Embryonic facial prominence (tissue), 1 donor: Measurements from ENCODE around the gene TBC1D8B.
"Not testable (repeated sequence)": the region's sequence is repeated elsewhere in the genome, so short reads cannot be mapped to it uniquely, and the experiment has no call there.

Experiments used
- DNase-seq: peaks from one replicate; pipeline ENCODE4 v3.0.0-alpha.2; 2016; ENCODE audit errors: extremely low spot score

Gene TBC1D8B

GRCh38 chrX:106802388-106803275, at the start of gene TBC1D8B:
TBC1D8B (plus strand) TSS chrX:106802673; CDS start chrX:106802854, 181 bp downstream.
- DNase-seq = peak; percentile 75

DNA sequence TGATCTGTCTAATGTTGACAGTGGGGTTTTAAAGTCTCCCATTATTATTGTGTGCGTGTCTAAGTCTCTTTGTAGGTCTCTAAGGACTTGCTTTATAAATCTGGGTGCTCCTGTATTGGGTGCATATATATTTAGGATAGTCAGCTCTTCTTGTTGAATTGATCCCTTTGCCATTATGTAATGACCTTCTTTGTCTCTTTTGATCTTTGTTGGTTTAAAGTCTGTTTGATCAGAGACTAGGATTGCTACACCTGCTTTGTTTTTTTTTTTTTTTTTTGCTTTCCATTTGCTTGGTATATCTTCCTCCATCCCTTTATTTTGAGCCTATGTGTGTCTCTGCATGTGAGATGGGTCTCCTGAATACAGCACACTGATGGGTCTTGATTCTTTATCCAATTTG, 33.2 kb upstream of the TBC1D8B start:
- DNase-seq = not testable (repeated sequence)

DNA sequence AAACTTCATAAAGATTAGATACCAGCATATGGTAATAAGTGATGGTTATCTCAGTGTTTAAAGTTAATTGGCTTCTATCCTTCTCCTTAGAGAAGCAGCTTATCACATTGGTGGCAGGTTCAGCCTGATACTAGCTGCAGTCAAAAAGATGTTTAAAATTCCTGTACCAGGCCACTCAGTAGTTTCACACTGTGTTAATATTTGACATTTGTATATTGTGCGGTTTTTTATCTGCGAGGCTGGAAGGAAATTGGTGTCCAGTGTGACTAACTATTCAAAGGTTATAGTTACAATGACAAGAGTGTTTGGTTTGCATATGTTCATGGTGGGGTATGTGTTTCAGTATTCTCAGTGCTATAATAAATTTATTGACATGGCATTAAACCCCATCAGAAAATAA, 27.5 kb upstream of the TBC1D8B start:
- no peak for DNase-seq

GRCh38 chrX:106780264-106780663, 22.2 kb upstream of the TBC1D8B start:
- DNase-seq = no peak

GRCh38 chrX:106780664-106781377, 21.7 kb upstream of the TBC1D8B start:
- no peak for DNase-seq

- DNase-seq = no peak
Measured at GRCh38 chrX:106783716-106784115, 18.8 kb upstream of the TBC1D8B start.

DNA sequence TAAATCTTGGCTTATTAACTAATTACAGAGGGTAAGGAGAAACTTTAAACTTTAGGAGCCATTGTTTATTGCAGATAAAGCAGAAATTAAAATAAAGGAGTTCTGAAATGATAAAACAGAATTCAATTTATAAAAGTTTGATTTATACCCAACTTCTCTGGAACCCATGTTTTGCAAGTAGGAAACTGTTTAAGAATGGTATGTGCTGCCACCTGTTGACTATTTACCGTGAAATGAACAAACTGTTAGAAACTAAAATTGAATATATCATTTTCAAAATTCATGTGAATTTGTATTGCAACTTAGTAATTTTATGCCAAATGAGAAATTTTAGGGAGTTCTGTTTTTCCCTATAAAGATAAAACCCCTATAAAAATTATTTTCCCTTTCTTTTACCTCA, 11.0 kb upstream of the TBC1D8B start:
- DNase-seq = no peak

DNA sequence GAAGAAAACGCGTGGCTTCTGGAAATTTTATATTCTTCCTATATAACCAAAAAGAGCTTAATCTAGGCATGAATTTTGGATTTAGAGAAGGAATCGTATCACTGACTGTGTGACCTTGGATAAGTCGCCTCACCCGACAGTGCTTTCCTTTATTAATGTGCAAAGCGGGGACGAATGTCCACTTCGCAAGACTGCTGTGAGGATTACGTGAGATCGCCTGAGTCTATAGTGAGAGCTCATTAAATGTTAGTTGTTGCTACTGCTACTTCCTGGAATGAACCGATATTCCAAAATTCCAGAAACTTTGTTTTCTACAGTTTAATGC, 448 bp upstream of the TBC1D8B start:
- no peak for DNase-seq

DNA sequence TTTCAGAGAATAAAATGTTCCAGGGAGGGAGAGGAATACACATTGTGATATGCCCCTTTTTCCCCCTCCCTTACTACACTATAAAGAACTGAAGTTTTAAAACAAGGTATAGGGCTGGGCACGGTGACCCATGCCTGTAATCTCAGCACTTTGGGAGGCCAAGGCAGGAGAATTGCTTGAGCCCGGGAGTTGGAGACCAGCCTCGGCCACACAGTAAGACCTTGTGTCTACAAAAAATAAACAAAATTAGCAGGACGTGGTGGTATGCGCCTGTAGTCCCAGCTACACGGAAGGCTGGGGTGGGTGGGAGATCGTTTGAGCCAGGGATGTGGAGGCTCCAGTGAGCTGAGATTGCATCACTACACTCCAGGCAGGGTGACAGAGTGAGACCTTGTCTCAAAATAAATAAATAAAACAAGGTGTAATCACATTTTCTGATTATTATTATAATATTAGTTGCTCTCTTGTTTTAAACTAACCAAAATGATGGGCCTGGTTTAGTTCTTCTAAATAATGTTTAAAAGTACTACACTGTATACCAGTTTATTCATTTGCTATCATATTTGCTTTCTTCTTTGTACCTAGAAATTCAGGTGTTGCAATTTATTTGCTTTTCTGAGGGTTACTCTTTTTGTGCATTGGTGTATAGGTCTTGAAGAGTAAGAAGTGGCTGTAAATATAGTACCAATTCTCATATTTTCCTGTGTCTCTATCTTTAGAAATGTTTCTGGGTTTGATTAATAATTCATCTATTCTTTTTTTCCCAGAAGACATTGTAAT, 8.8 kb downstream of the TBC1D8B start:
- DNase-seq = no peak

GRCh38 chrX:106812930-106813329, 10.5 kb downstream of the TBC1D8B start:
- DNase-seq = not testable (repeated sequence)

GRCh38 chrX:106814093-106814492, 11.6 kb downstream of the TBC1D8B start:
- DNase-seq = not testable (repeated sequence)

GRCh38 chrX:106862972-106863688, 60.7 kb downstream of the TBC1D8B start:
- no peak for DNase-seq

DNA sequence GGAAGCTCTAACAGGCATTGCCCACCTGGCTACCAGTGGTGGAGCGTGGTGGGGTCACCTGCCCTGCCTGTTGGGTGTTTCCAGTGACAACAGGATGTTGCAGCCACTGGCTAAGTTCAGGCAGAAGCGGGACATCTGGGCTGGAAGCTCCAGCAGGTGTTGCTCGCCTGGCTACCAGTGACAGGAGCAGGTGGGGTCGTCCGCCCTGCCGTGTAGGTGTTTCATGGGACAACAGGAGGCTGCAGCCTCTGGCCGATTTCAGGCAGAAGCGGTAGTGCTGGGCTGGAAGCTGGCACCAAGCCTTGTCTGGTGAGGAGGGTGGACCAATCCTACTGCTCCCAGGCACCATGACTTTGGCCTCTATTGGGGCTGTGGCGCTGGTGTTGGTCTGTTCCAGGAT, 61.2 kb downstream of the TBC1D8B start:
- no peak for DNase-seq

DNA sequence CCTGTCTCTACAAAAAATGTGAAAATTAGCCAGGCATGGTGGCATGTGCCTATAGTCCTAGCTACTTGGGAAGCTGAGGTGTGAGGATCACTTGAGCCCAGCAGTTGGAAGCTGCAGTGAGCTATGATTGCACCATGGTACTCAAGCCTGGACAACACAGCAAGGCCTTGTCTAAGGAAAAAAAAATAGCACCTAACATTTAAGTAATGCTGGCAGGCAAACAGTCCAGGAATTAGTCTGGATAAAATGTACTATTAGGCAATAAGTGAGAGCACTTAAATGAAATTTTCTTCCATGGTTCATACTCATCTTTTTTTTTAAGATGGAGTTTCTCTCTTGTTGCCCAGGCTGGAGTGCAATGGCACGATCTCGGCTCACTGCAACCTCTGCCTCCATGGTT, 70.3 kb downstream of the TBC1D8B start:
- DNase-seq = not testable (repeated sequence)

DNA sequence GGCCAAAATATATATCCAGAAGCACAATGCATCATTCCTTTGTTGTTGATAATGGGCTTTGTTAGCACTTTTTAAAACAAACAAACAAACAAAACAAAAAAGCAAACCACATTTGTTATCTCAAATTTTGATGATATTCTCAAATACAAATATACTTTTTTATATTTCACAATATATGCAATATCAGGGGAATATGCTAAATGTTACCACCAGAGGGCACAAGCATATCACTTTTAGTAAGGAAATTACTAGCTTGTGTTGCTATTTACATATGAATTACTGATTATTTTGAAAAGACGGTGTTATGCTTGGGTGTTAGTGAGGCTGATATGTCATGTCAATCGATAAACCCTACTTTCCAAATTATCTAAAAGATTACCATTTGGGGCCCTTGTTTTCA, 71.6 kb downstream of the TBC1D8B start:
- DNase-seq = no peak

GRCh38 chrX:106875151-106875550, 72.7 kb downstream of the TBC1D8B start:
- no peak for DNase-seq

DNA sequence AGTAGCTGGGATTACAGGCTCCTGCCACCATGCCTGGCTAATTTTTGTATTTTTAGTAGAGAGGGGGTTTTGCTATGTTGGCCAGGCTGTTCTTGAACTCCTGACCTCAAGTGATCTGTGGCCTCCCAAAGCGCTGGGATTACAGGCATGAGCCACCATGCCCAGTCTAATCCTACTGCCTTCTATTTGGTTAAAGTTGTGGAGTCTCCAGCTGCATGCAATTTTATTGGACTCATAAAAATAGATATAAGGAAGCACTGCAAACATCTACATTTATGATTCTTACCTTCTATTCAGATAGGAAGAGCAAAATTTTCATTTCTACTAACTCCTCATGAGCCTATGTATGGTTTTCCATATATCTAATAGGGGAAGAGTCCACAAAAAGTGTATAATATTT, 87.0 kb downstream of the TBC1D8B start:
- no peak for DNase-seq

DNA sequence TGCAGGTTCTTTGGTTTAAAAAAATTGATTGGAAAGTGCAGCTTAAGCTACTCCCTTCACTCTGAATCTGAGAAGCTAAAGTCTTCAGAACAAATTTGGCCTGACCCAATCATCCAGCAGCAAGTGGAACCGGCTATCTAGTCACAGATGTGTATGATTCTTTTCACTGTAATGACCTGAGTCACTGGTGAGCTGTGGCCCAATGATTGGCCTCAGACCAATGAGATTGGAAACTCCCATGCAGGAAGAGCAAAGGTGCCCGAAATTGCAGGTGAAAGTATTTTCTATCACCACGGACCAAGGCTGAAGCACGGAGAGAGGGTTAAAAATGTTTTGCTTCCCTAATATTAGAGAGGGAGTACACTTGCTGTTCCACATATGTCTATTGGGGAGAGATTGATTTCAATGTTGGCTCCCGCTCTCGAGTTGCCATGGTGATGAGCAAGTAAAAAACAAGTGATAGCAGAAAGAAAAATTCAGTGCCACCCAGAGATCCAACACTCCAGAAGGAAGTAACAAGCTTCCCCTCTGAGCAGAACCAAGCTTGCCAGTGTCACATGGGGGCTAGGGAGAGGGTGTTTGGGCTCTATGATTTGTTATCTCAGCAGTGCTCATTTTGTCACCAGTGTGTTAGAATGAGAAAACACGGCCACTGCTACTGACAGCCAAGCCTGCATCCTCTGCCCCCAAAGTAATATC, 89.4 kb downstream of the TBC1D8B start:
- DNase-seq = no peak

GRCh38 chrX:106894392-106894909, 92.0 kb downstream of the TBC1D8B start:
- peak; percentile 16 for DNase-seq

- no peak for DNase-seq
Measured at GRCh38 chrX:106894978-106895452, 92.5 kb downstream of the TBC1D8B start.

DNA sequence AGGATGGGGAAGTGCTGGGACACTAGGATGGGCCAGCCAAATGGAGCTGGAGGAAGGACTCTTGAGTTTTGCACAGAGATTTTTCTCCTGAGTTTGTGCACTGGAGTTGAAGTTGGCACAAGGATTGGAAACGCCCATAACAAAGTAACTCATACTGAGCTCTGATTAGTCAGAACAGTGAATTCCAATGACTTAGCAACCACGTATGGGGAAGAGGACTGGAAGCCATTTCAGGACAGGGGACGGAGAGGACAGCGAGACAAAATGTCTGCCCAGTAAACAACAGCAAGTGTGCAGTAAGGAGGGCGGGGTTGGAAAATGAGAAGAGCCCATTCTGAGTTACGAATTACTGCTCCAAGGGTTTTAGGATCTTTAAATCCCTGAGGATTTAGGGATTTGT, 94.8 kb downstream of the TBC1D8B start:
- no peak for DNase-seq
